Skeletal muscle tissue (tissue), 4 donors: Measurements from ENCODE around the gene TMEM253. TPM values are rescaled to one million over a fixed set of nuclear protein-coding genes. Genes with fewer than 3 reads are reported as not detected.

Source experiments
- H3K27ac ChIP-seq: one replicate; pipeline ENCODE4 v1.7.0; 2013; ENCODE audit warnings: mild to moderate bottlenecking, low read depth, low read length, inconsistent platforms
- H3K27me3 ChIP-seq, 3 donors: one replicate each; pipeline ENCODE4 v1.7.0; 2013; ENCODE audit warnings: low read length in 3 of 3; ENCODE audit not compliant: control insufficient read depth in 3 of 3, insufficient read depth in 3 of 3
- H3K36me3 ChIP-seq, 3 donors: one replicate each; pipeline ENCODE4 v1.7.0; 2013; ENCODE audit warnings: low read length in 3 of 3; ENCODE audit not compliant: control insufficient read depth in 3 of 3, insufficient read depth in 3 of 3
- H3K4me1 ChIP-seq, 3 donors: one replicate each; pipeline ENCODE4 v1.7.0; 2013; ENCODE audit warnings: low read length in 3 of 3, mild to moderate bottlenecking in 3 of 3; ENCODE audit not compliant: control insufficient read depth in 3 of 3, insufficient read depth in 3 of 3
- H3K4me3 ChIP-seq, 3 donors: one replicate each; pipeline ENCODE4 v1.7.0; 2013; ENCODE audit warnings: low read length in 3 of 3
- H3K9ac ChIP-seq, 3 donors: one replicate each; pipeline ENCODE4 v1.7.0; 2013; ENCODE audit warnings: low read length in 3 of 3, mild to moderate bottlenecking in 3 of 3, moderate library complexity in 2 of 3, low read depth in 1 of 3
- H3K9me3 ChIP-seq, 3 donors: one replicate each; pipeline ENCODE4 v1.7.0; 2013; ENCODE audit warnings: low read length in 3 of 3; ENCODE audit not compliant: control insufficient read depth in 3 of 3
- total RNA-seq: library from RNA; depleted of rRNA; stranded (reverse); fragments of >200 nt; gene quantifications from one replicate; pipeline ENCODE4 v1.2.3, GENCODE V29; 2014
- donor health status: Osteomylitis.

TMEM253 gene
- total RNA-seq, 1 donor from 2014 or later: not detected

DNA sequence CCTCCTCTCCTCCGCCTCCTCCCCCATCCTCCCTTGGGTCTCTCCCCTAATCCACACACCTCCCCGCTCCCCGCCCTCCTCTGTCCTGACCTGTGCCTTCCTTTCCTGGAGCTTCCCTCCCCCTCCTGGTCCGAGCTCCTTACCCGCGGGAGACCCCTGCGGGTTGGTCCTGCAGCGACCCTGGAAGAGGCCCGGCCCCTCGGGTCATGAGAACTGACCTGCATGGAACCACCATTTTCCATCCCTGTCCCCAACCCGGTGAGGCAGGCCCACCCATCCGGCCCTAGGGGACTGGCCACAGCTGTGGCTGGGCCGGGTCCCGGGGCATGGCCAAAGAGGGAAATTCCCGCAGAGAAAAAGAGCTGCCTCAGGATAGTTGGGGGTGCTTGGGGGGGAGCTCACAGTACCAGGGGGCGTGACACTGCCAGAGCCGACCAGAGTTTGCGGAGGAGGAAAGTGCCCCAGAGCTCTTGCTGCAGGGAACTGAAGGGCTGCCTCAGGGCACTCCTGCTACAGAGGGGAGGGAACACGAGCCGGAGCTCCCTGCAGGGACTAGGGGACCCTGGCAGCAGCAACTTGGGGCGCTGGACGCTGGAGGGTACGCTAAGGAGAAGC, 30.1 kb upstream of the TMEM253 start:
- H3K9me3 ChIP-seq: no peaks in the 10 kb centered on the region
- H3K27ac ChIP-seq: peak overlapping the region; percentile 89
- peak overlapping the region; percentile 90 to 94 (median 91) for H3K4me3 ChIP-seq
- peak overlapping the region; percentile 88 to 89 (median 89) for H3K9ac ChIP-seq
- peaks cover 32 to 41% (median 33%) of the 10 kb centered on the region in 3 donors for H3K4me1 ChIP-seq
- no peaks in the 10 kb centered on the region for H3K27me3 ChIP-seq
- H3K36me3 ChIP-seq: peaks cover 13 to 22% (median 20%) of the 10 kb centered on the region in 3 donors

DNA sequence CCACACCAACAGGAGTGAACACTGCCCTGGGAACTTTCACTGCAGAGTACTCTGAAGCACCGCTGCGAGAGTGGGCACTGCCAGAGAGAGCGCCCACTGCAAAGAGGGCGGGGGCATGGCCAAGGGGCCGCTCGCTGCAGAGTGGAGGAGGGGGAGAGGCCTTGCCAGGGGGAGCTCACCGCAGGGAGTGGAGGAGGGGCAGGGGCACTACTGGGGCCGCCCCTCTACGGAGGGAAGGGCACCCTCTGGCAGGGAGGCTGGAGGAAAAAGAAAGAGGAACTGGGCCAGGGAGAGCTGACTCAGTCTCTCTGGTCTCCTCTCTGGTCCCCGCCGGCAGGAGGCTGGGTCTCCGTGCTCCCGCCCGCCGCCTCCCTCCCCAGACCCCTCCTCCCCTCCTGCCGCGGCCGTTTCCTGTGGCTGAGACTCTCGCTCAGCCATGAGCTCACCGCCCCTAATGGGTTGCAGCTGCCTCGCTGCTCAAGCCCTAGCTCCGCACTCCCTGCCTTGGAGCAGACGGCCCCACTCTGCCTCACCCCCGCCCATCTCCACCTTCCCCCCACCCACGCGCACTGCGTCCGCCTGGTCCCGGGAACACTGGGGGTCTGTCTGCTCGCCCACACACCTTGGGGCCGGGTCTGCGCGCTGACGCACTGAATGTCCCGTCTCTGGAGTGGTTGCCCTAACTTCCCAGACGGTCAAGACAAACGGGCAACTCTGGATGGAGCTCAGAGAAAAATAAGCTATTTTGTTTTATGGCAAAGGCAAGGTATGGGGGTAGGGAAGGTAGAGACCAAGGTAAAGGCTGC, 29.4 kb upstream of the TMEM253 start:
- Histone ChIP-seq H3K36me3 (peaks cover 20 to 29% (median 26%) of the 10 kb centered on the region in 3 donors), H3K4me1 (peaks cover 32 to 41% (median 33%) of the 10 kb centered on the region in 3 donors), H3K4me3 (peak overlapping the region; percentile 90 to 94 (median 91)), H3K27ac (peak overlapping the region; percentile 89), H3K9ac (peak overlapping the region; percentile 88 to 89 (median 89)), H3K27me3 (no peaks in the 10 kb centered on the region), H3K9me3 (no peaks in the 10 kb centered on the region)

DNA sequence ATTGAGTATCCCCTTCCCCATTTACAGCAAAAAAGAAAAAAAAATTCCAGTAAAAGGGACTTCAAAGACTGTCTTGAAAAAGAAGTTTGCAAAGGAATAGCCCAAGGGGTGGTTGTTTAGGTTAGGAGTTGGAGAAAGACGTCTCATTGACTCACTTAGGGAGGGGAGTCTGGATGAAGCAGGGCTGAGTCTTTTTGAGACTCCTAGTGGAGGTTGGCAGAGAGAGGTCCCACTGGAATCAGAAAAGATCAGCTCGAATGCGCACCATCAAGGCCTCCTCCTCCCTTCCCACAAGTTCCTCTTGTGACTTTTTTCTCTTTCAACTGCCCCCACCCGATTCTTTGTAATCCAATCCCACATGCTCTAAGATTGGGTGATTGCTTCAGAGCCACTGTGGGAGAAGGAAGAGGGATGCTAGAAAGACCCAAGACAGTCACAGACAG, 28.8 kb upstream of the TMEM253 start:
- peaks cover 26 to 33% (median 30%) of the 10 kb centered on the region in 3 donors for H3K36me3 ChIP-seq
- peak overlapping the region; percentile 59 to 88 (median 65) for H3K9ac ChIP-seq
- no peaks in the 10 kb centered on the region for H3K9me3 ChIP-seq
- H3K4me1 ChIP-seq: peaks cover 32 to 41% (median 33%) of the 10 kb centered on the region in 3 donors
- peak overlapping the region; percentile 89 for H3K27ac ChIP-seq
- H3K27me3 ChIP-seq: no peaks in the 10 kb centered on the region
- H3K4me3 ChIP-seq: peak overlapping the region; percentile 59 to 91 (median 90)

DNA sequence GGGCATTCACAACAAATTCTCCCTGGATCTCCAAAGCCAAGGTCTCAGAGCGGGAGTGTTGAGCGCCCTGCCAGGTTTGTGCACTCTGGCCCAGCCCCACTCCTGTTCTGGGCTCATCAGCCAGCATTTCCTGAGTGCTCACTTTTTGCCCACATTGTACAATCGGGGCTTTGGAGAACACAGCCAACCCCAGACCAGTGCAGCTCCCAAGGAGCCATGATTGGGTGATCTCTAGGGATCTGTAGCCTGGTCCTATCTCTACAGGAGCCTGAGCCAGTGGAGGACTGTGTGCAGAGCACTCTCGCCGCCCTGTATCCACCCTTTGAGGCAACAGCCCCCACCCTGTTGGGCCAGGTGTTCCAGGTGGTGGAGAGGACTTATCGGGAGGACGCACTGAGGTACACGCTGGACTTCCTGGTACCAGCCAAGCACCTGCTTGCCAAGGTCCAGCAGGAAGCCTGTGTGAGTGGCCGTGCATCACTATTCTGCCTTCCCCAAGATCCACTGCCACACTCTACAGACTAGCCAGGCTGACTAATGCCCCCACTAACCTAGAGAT, 28.0 kb upstream of the TMEM253 start:
- Histone ChIP-seq H3K9me3 (no peaks in the 10 kb centered on the region), H3K36me3 (peaks cover 33 to 39% (median 34%) of the 10 kb centered on the region in 3 donors), H3K4me1 (peaks cover 32 to 41% (median 33%) of the 10 kb centered on the region in 3 donors), H3K9ac (peak overlapping the region in 1 of 3 donors; percentile 36), H3K27me3 (no peaks in the 10 kb centered on the region), H3K27ac (peak overlapping the region; percentile 89), H3K4me3 (no peak overlapping the region)

DNA sequence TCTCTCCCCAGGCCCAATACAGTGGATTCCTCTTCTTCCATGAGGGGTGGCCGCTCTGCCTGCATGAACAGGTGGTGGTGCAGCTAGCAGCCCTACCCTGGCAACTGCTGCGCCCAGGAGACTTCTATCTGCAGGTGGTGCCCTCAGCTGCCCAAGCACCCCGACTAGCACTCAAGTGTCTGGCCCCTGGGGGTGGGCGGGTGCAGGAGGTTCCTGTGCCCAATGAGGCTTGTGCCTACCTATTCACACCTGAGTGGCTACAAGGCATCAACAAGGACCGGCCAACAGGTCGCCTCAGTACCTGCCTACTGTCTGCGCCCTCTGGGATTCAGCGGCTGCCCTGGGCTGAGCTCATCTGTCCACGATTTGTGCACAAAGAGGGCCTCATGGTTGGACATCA, 26.9 kb upstream of the TMEM253 start:
- Histone ChIP-seq H3K9me3 (no peaks in the 10 kb centered on the region), H3K4me3 (no peak overlapping the region), H3K36me3 (peaks cover 43 to 50% (median 44%) of the 10 kb centered on the region in 3 donors), H3K27me3 (no peaks in the 10 kb centered on the region), H3K27ac (no peak overlapping the region), H3K9ac (no peak overlapping the region), H3K4me1 (peaks cover 25 to 37% (median 26%) of the 10 kb centered on the region in 3 donors)

DNA sequence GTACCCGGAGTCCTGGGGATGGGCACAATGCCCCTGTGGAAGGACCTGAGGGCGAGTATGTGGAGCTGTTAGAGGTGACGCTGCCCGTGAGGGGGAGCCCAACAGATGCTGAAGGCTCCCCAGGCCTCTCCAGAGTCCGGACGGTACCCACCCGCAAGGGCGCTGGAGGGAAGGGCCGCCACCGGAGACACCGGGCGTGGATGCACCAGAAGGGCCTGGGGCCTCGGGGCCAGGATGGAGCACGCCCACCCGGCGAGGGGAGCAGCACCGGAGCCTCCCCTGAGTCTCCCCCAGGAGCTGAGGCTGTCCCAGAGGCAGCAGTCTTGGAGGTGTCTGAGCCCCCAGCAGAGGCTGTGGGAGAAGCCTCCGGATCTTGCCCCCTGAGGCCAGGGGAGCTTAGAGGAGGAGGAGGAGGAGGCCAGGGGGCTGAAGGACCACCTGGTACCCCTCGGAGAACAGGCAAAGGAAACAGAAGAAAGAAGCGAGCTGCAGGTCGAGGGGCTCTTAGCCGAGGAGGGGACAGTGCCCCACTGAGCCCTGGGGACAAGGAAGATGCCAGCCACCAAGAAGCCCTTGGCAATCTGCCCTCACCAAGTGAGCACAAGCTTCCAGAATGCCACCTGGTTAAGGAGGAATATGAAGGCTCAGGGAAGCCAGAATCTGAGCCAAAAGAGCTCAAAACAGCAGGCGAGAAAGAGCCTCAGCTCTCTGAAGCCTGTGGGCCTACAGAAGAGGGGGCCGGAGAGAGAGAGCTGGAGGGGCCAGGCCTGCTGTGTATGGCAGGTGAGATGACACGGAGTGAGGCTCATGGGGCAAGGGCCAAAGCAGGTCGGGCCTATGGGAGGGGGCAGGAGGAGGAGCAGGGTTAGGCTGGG, 26.2 kb upstream of the TMEM253 start:
- Histone ChIP-seq H3K27ac (no peak overlapping the region), H3K36me3 (peaks cover 50 to 57% (median 51%) of the 10 kb centered on the region in 3 donors)

DNA sequence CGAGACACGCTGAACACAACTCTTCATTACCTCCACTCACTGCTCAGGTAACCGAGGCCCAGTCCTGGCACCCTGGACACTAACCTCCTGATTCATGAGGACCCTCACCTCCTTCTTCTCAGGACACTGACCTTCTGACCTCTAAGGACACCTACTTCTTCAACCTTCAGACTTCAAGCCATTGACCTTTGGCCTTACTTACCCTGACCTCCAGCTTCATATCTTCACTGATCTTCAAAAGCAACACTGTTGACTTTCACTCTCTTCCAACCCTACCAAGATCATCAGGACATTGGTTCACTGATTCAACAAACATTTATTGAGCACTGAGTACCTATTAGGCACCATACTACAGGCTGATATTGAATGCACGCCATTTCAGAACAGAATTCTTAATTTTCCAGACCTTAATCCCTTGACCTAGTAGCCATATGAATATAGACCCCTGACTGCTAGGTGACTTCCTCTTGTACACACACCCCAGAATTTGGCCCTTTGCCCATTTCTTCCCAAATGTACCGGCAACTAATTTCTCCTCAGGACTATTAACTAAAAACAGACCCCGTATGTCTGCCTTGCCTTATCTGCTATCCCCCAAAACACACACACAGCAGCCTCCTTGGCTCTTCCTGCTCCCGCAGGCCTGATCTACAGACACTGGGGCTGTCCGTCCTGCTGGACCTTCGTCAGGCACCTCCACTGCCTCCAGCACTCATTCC, 25.0 kb upstream of the TMEM253 start:
- no peaks in the 10 kb centered on the region for H3K9me3 ChIP-seq
- H3K36me3 ChIP-seq: peaks cover 63 to 69% (median 64%) of the 10 kb centered on the region in 3 donors
- H3K9ac ChIP-seq: no peak overlapping the region
- H3K27me3 ChIP-seq: no peaks in the 10 kb centered on the region
- no peak overlapping the region for H3K27ac ChIP-seq
- peaks cover 13 to 25% (median 16%) of the 10 kb centered on the region in 3 donors for H3K4me1 ChIP-seq
- no peak overlapping the region for H3K4me3 ChIP-seq

More for the DNA sequence above, 26.2 kb upstream of the TMEM253 start:
- no peak overlapping the region for H3K4me3 ChIP-seq
- no peak overlapping the region for H3K9ac ChIP-seq
- H3K4me1 ChIP-seq: peaks cover 18 to 30% (median 19%) of the 10 kb centered on the region in 3 donors
- H3K9me3 ChIP-seq: no peaks in the 10 kb centered on the region
- H3K27me3 ChIP-seq: no peaks in the 10 kb centered on the region

DNA sequence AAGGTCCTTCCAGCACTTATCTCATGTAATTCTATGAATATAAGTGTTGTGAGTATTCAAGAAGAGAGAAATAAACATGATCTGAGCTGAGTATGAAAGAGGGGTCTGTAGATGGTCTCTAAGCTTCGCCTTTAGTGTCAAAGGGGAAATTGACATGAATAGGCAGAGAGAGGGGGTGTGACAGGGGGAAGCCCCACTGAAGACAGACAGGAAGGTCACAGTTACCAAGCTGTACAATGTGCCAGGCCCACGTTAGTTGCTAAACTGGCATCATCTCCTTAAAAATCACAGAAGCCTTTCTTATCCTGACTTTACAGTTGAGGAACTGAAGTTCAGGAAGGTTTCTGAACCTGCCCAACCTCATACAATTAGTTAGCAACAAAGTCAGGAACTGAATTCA, 23.2 kb upstream of the TMEM253 start:
- Histone ChIP-seq H3K36me3 (peaks cover 78 to 85% (median 79%) of the 10 kb centered on the region in 3 donors), H3K9me3 (no peaks in the 10 kb centered on the region), H3K4me1 (peaks cover 4 to 9% (median 4%) of the 10 kb centered on the region in 3 donors), H3K9ac (no peak overlapping the region), H3K27me3 (no peaks in the 10 kb centered on the region), H3K4me3 (no peak overlapping the region), H3K27ac (no peak overlapping the region)

DNA sequence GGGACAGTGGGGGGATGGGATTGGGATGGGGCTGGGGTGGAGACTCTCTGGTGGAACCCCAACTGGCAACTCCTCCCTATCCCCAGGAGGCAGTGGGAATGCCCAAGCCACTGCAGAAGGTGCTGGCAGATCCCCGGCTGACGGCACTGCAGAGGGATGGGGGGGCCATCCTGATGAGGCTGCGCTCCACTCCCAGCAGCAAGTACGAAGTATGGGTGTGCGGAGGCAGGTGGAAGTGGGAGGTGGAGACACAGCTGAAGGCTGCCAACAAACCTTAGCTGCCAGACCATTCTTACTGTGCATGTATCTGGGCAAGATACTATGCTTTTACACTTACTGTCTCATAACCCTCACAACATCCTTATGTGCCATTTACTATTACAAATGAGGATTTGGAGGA, 22.6 kb upstream of the TMEM253 start:
- Histone ChIP-seq H3K9me3 (no peaks in the 10 kb centered on the region), H3K36me3 (peaks cover 79 to 85% (median 79%) of the 10 kb centered on the region in 3 donors), H3K27ac (no peak overlapping the region), H3K27me3 (no peaks in the 10 kb centered on the region), H3K9ac (no peak overlapping the region), H3K4me3 (no peak overlapping the region), H3K4me1 (peaks cover 0 to 3% (median under 1%) of the 10 kb centered on the region in 3 donors)
